DND-41 (cell line): Measurements from ENCODE around the gene DRICH1.
"Not testable (repeated sequence)": the region's sequence is repeated elsewhere in the genome, so short reads cannot be mapped to it uniquely, and the experiment has no call there.

Experiments
- ATAC-seq: fragments of 200-7000 bp; cut with Tn5 transposase; 3 replicates; pipeline ENCODE4 v1.9.1; 2021; ENCODE audit warnings: low read depth; ENCODE audit not compliant: insufficient read depth
- DNase-seq: peaks from one replicate; pipeline ENCODE4 v3.0.0-alpha.2; 2020
- H2AFZ ChIP-seq: 2 replicates; pipeline ENCODE4 v1.6.0; 2012; ENCODE audit warnings: low read depth, low read length
- H3K27ac ChIP-seq: 2 replicates; pipeline ENCODE4 v1.5.1; 2012; ENCODE audit warnings: low read length, inconsistent platforms
- H3K27me3 ChIP-seq: fragments of 200-600 bp; sonication (generic); 2 replicates; pipeline ENCODE4 v1.6.0; 2012; ENCODE audit warnings: low read length, mild to moderate bottlenecking, inconsistent platforms; ENCODE audit not compliant: insufficient read depth, poor library complexity
- H3K36me3 ChIP-seq: 2 replicates; pipeline ENCODE4 v1.5.1; 2012; ENCODE audit warnings: low read length, inconsistent platforms; ENCODE audit not compliant: insufficient read depth
- H3K4me1 ChIP-seq: 2 replicates; pipeline ENCODE4 v1.5.1; 2012; ENCODE audit warnings: mild to moderate bottlenecking, low read length; ENCODE audit not compliant: insufficient read depth
- H3K4me2 ChIP-seq: 2 replicates; pipeline ENCODE4 v1.6.0; 2012; ENCODE audit warnings: mild to moderate bottlenecking, moderate library complexity, low read length, inconsistent platforms; ENCODE audit not compliant: insufficient read depth
- H3K4me3 ChIP-seq, 2 experiments: fragments of 200-600 bp in 1 of 2; shearing (Covaris generic) in 1 of 2; 2 replicates each; pipeline ENCODE4 v1.5.1; 2012 to 2016; ENCODE audit warnings: inconsistent platforms in 2 of 2, low read length in 2 of 2, mild to moderate bottlenecking in 2 of 2, low read depth in 1 of 2, moderate library complexity in 1 of 2
- H3K79me2 ChIP-seq: 2 replicates; pipeline ENCODE4 v1.6.0; 2012; ENCODE audit warnings: low read length, inconsistent platforms; ENCODE audit not compliant: insufficient read depth
- H3K9ac ChIP-seq: 2 replicates; pipeline ENCODE4 v1.6.0; 2012; ENCODE audit warnings: low read depth, mild to moderate bottlenecking, inconsistent platforms, low read length, moderate library complexity
- H3K9me3 ChIP-seq: 2 replicates; pipeline ENCODE4 v1.5.1; 2012; ENCODE audit warnings: low read length, moderate library complexity, mild to moderate bottlenecking, inconsistent platforms; ENCODE audit not compliant: insufficient read depth, severe bottlenecking
- H4K20me1 ChIP-seq: 2 replicates; pipeline ENCODE4 v1.6.0; 2012; ENCODE audit warnings: low read length; ENCODE audit not compliant: insufficient read depth
- CTCF ChIP-seq: IDR thresholded peaks from 2 replicates; pipeline ENCODE4 v1.5.1; 2012; ENCODE audit warnings: borderline replicate concordance, low read length, moderate library complexity, mild to moderate bottlenecking; ENCODE audit not compliant: poor library complexity, severe bottlenecking; ENCODE audit errors: extremely low read depth
- EZH2 ChIP-seq: IDR thresholded peaks from 3 replicates; pipeline ENCODE4 v1.6.1; 2012; ENCODE audit warnings: borderline replicate concordance, low read depth, mild to moderate bottlenecking, moderate library complexity, low read length, inconsistent platforms; ENCODE audit not compliant: severe bottlenecking

The DRICH1 gene

GRCh38 chr22:23677701-23677995 is 45.5 kb upstream of the DRICH1 start:
- DNase-seq (no peak), ATAC-seq (no peak)
- TF ChIP-seq CTCF (no peak), EZH2 (no peak)
- no peaks in the 10 kb centered on the region for H3K27me3 ChIP-seq
- H3K9me3 ChIP-seq = no peaks in the 10 kb centered on the region
- no peak overlapping the region for H3K27ac ChIP-seq
- H3K4me1 ChIP-seq = no peaks in the 10 kb centered on the region
- peaks cover 39% of the 10 kb centered on the region for H3K36me3 ChIP-seq
- H3K4me2 ChIP-seq = no peak overlapping the region
- H3K79me2 ChIP-seq = no peaks in the 10 kb centered on the region
- no peaks in the 10 kb centered on the region for H4K20me1 ChIP-seq
- H3K4me3 ChIP-seq = no peak overlapping the region
- H2AFZ ChIP-seq = no peak overlapping the region
- H3K9ac ChIP-seq = no peak overlapping the region

GRCh38 chr22:23676841-23677700 is 45.0 kb upstream of the DRICH1 start:
- not testable (repeated sequence) for DNase-seq, H3K27me3 ChIP-seq, H2AFZ ChIP-seq, H3K4me2 ChIP-seq, H3K9ac ChIP-seq, H3K79me2 ChIP-seq, H3K4me3 ChIP-seq, H3K27ac ChIP-seq, H3K4me1 ChIP-seq, H4K20me1 ChIP-seq, ATAC-seq, H3K9me3 ChIP-seq
- peaks cover 35% of the 10 kb centered on the region for H3K36me3 ChIP-seq

- H3K36me3 ChIP-seq = peaks cover 28% of the 10 kb centered on the region
- TF ChIP-seq CTCF = no peak
- TF ChIP-seq EZH2 = no peak
- H3K4me3 ChIP-seq = no peak overlapping the region
- ATAC-seq (no peak), DNase-seq (no peak)
- no peak overlapping the region for H3K27ac ChIP-seq
- no peak overlapping the region for H2AFZ ChIP-seq
- no peaks in the 10 kb centered on the region for H3K4me1 ChIP-seq
- H3K79me2 ChIP-seq = no peaks in the 10 kb centered on the region
- H3K9me3 ChIP-seq = no peaks in the 10 kb centered on the region
- no peak overlapping the region for H3K4me2 ChIP-seq
- no peak overlapping the region for H3K9ac ChIP-seq
- H3K27me3 ChIP-seq = no peaks in the 10 kb centered on the region
- no peaks in the 10 kb centered on the region for H4K20me1 ChIP-seq
These were observed 43.6 kb upstream of the DRICH1 start for GRCh38 chr22:23675502-23676415.

DNA sequence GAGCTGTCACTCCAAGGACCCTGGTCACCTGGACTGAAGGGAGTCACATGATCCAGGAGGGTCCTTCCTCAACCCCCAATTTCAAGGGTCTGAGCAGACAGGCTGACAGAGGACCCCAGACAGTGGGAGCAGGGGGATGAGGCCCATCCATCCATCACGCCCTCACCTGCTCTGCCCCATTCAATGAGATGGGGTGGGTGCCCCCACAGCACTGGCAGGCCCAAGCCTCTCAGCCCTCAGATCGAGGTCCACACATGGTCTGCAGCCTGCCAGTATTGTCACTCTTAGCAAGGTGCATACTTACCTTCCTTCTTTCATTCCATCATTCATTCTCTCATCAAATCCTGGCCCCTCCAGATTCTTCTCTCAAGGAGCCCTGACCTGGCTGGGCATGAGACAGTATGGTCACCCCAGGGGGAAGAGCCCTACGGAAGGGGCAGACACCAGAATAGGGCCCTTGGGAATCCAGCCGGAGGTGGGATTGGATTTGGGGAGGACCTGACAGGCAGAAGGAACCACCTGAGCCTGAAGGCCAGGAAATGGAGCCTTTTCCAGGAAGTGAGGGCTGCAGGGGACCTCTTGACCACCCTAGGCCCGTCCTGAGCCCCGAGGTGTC is 42.9 kb upstream of the DRICH1 start:
- not testable (repeated sequence) for H3K27ac ChIP-seq, H4K20me1 ChIP-seq, H3K4me3 ChIP-seq, H3K4me2 ChIP-seq, DNase-seq, H3K27me3 ChIP-seq, H3K79me2 ChIP-seq, H3K9ac ChIP-seq, ATAC-seq, H2AFZ ChIP-seq, H3K4me1 ChIP-seq, H3K9me3 ChIP-seq
- H3K36me3 ChIP-seq = peaks cover 34% of the 10 kb centered on the region
